HG02759 (cell line): ENCODE results near the gene HDAC6.
"Not testable (repeated sequence)": the region's sequence is repeated elsewhere in the genome, so short reads cannot be mapped to it uniquely, and the experiment has no call there.

Experiments
- ATAC-seq: cut with Tn5 transposase; IDR thresholded peaks from one replicate; pipeline ENCODE4 v1.9.1; 2021; ENCODE audit warnings: mild to moderate bottlenecking, moderate library complexity; ENCODE audit not compliant: unreplicated experiment

Gene HDAC6

DNA sequence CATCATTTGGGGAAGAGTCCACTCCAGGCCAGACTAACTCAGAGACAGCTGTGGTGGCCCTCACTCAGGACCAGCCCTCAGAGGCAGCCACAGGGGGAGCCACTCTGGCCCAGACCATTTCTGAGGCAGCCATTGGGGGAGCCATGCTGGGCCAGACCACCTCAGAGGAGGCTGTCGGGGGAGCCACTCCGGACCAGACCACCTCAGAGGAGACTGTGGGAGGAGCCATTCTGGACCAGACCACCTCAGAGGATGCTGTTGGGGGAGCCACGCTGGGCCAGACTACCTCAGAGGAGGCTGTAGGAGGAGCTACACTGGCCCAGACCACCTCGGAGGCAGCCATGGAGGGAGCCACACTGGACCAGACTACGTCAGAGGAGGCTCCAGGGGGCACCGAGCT lies 21.2 kb downstream of the HDAC6 start:
- no peak for ATAC-seq

DNA sequence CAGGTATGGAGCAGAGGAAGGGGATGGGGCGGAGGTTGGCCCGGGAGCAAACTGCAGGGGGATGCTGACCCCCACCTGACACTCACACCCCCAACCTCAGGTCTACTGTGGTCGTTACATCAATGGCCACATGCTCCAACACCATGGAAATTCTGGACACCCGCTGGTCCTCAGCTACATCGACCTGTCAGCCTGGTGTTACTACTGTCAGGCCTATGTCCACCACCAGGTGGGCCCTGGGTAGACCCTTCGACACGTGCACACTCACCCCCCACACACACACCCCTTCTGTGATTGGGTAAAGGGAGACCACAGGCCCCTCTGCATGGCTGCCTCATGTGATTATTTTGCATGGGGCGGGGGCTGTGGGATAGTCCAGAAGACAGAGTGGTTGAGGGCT lies 22.2 kb downstream of the HDAC6 start:
- ATAC-seq: no peak

DNA sequence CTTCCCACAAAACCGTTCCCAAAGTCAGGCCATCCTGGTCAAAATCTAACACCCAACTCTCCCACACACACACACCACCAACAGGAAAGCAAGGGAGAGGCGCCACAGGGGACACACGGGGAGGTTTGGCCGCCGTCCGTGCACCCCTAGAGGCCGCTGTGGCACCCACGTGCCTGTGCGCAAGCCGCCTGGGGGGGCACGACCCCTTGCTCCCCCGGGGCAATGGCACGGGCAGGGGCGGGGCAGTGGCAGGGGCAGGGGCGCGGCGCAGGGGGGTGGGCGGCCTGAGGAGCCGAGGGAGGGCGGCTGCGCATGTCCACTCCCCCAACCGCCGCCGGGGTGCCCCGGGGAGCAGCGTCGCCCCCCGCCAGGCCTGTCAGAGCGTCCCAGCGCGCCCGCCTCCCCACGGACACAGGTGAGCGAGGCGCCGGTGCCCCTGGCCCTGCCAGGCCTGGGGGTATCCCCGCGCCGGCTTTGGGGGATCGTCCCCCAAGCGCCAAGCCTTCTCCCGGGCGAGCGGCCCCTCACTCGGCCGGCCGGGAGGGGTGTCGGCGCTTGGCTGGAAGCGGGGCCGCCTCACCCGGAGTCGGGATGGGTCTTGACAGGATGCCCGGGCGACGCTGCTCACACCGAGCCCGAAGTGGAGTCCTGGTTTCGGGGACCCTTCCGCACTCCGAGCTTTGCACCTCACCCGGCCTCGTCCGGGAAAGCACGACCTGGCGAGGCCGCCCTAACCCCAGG lies 24.4 kb downstream of the HDAC6 start, which contains the start of gene ERAS:
ERAS (plus strand) TSS at position 379 of the 741 bp plus-strand sequence. CDS start 2,611 bp downstream, outside the sequence.
- ATAC-seq: no peak

DNA sequence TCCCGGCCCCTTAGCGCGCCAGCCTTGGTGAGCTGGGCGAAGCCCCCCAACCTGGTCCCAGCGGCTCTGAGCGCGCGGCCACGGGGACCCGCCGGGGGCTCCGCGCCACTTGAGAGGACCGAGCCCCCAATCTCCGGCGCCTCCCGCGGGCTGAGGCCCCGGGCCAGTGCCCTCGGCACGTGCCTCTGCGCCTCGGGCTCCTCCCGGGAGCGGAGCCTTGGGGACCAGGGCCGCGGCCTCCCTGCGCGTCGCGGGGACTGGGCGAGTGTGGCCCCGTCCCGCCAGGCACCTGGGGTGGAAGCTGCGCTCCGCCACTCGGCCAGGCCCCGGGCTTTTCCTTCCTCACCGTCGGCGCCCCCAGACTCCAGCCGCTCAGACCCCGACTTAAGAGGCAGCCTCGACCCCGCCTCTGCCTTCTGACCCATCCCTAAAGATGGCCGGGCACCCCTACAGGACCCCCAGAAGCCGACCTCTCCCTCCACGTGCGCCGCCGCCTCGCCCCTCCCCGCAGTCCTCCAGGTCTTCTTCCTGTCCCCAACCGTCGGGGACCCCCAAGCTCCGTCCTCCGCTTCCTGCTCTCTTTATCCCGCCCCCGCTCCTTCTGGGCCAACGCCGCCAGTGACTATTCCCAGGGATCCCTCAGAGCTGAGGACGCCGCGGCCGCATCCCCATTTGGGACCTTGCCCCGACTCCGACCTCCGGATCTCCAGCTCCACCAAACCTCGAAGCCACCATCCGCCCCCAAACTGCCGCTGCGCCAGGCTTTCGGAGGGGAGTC lies 25.2 kb downstream of the HDAC6 start:
- no peak for ATAC-seq

DNA sequence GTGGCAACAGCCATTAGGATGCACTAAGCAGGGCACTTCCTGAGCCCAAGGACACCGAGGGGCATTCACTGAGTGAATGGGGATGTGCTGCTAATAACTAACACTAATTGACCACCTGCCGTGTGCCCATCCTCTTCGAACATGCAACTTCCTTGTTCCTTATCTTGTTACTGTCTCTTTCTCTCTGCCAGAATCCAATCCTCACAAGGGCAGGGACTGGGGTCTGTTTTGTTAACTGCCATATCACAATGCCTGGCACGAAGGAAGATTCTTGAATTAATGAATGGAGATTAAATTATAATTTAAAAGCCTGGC lies 25.7 kb downstream of the HDAC6 start:
- ATAC-seq: no peak

DNA sequence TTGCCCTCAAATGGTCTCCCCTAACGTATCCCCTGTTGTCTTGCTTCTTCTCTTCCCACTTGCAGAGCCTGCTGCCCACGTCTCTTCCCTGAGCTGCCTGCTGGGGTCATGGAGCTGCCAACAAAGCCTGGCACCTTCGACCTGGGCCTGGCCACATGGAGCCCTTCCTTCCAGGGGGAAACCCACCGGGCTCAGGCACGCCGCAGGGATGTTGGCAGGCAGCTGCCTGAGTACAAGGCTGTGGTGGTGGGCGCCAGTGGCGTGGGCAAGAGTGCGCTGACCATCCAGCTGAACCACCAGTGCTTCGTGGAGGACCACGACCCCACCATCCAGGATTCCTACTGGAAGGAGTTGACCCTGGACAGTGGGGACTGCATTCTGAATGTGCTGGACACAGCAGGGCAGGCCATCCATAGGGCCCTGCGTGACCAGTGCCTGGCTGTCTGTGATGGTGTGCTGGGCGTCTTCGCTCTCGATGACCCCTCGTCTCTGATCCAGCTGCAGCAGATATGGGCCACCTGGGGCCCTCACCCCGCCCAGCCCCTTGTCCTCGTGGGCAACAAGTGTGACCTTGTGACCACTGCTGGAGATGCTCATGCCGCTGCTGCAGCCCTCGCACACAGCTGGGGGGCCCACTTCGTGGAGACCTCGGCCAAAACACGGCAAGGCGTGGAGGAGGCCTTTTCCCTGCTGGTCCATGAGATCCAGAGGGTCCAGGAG lies 27.3 kb downstream of the HDAC6 start:
- ATAC-seq: no peak

DNA sequence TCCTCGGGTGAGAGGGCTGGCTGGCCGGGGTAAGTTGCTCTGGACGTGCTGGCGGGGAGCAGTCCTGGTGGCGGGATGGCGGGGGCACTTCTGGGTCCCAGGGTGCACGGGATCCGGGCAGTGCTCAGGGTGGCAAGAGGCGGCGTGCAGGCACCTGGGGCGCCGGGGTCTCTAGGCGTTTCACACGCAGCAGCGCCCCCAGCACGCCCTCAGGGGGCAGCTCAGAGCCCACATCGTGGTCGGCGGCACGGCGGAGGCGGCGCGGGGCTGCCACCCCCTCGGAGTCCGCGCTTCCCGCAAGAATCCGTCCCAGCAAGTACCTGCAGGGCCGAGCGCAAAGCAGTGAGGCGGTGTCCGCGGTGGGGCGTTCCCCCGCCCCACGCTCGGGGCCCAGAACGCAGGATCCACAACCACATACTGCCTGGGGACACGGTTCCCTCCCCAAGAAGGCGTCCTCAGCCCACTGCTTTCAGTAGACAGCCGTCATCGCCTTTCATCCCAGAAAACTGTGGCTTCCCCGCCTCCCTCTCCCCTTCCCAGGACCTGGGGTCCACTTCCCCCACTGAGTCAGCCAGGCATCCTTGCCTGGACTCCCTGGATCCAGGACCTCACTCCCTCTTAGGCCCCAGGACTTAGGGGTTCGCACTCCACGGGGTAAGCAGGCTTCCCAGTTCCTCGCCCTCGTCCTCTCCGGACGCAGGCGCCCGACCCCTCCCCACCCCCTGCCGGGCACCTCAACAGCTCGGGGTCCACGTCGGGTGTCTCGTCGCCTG lies 29.5 kb downstream of the HDAC6 start:
- ATAC-seq: no peak

DNA sequence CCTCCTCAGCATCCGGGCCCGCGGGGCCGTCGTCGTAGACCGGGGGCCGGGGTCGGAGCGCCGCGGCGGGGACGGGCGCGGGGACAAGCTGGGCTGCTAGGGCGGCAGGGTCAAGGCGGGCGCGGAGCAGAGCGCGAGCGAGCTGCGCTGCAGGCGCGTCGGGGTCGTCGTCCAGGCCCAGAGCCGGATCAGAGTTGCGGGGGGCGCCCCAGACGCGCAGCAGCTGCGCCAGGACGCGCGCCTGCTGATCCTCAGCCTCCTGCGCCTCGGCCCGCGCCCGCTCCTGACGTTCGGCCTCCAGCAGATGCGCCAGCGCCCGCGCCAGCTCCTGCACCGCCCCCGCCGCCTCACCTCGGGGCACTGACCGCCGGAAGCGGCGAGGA lies 30.0 kb downstream of the HDAC6 start:
- no peak for ATAC-seq

DNA sequence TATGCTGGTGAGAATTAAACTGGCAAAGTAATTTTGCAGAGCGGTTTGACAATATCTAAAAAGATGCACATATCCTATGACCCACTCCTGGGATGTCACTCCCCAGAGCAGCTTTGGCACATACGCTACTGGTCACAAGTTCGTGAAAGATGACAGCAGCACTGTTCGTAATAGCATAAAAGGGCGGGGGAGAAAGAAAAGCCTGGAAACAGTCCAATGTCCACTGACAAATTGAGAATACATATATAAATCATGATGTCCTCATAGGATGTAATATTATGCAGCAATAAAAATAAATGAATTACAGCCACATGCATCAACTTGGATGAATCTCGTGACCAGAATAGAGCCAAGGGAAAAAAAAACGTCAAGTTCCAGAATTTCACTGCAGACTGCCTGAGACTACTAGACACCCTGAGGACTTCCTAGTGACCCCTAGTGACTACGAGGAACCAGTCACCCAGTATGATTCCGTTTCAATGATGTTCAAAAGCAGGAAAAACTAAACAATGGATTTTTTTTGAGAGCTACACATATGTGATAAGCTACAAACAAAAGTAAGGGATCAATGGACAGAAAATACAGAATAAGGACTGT lies 31.8 kb downstream of the HDAC6 start:
- no peak for ATAC-seq

DNA sequence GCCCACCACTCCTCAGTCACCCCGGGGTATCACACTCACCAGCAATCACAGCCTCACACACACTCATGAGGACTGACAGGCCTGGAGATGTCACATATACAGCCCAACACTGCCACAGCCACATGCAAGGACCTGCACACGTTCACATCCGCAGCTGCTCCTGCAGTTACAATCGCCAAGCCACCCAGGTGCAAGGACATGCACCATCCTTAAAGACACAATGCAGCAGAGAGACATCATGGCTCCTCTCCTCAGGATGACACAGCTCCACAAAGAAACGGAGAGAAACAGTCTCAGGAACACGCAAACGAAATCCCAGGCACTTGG lies 32.5 kb downstream of the HDAC6 start:
- ATAC-seq: no peak

DNA sequence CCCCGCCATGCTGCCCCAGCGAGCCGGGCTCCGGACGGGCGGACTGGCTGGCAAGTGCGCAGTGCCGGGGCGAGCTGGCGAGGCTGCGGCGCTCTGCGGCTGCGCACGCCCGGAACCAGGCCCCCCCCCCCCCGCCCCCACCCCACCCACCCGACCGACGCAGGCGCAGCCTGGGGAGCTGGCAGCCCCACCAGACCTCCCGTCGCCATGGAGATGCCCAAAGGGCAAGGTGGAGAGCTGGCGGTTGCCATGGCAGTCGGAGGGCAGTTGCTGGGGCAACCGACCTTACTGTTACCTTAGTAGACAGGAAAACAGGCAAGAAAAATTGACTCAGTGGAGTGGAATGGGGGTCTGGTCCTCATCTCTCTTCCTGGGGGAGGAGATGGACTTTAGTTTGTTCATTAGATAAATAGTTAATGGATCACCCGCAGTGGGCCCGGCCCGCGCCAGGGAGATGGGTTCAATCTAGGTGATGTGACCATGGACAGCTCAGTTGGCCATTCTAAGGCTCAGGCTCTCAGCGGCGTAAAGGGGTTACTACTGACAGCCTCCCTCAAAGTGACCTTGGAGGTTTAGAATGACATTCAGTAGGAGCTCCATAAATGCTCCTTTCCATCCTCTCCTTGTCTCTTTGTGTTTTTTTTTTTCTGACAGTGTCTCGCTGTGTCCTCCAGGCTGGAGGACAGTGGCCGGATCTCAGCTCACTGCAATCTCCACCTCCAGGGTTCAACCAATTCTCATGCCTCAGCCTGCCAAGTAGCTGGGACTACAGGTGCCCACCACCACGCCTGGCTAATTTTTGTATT lies 33.9 kb downstream of the HDAC6 start, which contains the start of gene PCSK1N:
PCSK1N (minus strand) TSS at position 87 of the 806 bp plus-strand sequence; CDS start at position 9, 78 bp downstream.
- ATAC-seq: no peak

DNA sequence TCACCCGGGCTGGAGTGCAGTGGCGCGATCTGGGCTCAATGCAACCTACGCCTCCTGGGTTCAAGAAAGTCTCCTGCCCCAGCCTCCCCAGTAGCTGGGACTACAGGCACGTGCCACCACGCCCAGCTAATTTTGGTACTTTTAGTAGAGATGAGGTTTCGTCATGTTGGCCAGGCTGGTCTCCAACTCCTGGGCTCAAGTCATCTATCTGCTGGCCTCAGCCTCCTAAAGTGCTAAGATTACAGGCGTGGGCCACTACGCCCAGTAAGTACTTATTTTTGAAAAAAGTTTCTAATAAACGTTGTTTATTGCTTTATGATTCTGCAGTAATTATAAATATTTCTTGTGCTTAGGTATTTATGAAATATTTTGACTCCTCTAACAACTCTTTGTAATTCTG lies 37.8 kb downstream of the HDAC6 start:
- no peak for ATAC-seq

DNA sequence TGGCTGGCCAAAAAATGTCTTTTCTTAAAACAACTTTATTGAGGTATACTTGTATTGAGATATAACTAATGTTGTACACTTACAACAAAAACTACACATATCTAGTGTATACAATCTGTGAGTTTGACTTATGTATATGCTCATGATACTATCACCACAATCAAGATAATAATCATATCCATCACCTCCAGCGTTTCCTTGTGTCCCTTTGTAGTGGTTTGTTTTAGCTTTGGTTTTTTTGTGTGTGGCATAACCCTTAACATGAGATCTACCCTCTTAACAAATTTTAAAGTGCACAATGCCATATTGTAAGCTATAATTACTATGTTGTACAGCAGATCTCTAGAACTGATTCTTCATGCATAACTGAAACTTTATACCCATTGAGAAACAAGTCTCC lies 47.0 kb downstream of the HDAC6 start:
- no peak for ATAC-seq

DNA sequence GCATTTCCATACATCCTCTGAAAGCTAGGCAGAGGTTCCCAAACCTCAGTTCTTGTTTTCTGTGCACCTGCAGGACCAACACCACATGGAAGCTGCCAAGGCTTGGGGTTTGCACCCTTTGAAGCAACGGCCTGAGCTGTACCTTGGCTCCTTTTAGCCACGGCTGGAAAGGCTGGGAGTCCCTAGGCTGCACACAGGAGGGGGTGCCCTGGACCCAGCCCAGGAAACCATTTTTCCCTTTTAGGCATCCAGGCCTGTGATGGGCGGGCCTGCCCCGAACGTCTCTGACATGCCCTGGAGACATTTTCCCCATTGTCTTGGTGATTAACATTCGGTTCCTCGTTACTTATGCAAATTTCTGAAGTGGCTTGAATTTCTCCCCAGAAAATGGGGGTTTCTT lies 51.0 kb downstream of the HDAC6 start:
- no peak for ATAC-seq

DNA sequence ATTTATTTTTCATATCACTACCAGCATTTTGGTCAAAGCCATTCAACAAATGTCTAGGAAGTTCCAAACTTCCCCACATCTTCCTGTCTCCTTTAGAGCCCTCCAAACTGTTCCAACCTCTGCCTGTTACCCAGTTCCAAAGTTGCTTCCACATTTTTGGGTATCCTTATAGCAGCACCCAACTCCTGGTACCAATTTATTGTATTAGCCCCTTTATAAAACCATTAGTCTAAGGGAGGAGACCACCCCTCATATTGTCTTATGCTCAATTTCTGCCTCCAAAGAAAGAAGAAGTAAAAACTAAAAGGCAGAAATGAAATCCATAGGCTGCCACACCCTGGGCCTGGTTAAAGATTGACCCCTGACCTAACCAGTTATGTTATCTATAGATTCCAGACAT lies 51.6 kb downstream of the HDAC6 start:
- not testable (repeated sequence) for ATAC-seq

DNA sequence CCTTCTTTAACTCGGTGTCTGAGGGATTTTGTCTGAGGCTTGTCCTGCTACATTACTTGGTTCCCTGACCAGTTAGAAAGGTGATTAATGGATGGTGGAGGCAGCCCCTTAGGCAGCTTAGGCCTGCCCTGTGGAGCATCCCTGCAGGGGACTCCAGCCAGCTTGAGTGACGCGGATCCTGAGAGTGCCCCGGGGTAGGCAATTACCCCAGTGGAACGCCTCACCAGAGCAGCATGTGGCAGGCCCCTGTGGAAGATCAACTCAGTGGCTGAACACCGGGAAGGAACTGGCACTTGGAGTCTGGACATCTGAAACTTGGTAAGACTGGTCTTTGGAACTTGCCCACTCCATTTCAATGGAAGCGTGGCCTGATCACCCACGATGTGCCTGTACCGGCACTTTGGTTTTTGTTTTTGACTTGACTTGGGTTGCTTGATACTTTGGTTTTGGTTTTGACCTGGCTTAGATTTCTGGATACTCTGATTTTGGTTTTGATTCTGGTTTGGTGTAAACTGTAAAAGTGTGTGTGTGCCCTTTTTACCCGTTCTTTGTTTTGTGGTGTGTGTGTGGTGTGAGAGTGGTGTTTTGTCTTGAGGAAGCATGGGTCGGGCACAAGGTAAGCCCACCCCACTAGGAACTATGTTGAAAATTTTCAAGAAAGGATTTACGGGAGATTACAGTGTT lies 52.4 kb downstream of the HDAC6 start:
- ATAC-seq: not testable (repeated sequence)

DNA sequence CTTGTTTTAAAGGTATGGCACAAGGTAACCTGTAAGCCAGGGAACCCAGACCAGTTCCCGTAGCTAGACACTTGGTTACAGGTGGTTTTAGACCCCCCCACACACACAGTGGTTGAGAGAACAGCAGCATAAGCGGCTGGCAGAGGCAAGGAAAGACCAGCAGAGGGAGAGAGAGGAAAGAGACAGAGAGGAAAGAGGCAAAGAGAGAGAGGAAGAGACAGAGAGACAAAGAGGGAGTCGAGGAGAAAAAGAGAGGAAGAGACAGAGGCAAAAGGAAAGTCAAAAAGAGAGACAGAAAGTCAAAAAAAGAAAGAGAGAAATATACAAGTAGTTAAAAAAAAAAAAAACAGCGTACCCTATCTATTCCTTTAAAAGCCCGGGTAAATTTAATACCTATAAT lies 53.0 kb downstream of the HDAC6 start:
- ATAC-seq: no peak

DNA sequence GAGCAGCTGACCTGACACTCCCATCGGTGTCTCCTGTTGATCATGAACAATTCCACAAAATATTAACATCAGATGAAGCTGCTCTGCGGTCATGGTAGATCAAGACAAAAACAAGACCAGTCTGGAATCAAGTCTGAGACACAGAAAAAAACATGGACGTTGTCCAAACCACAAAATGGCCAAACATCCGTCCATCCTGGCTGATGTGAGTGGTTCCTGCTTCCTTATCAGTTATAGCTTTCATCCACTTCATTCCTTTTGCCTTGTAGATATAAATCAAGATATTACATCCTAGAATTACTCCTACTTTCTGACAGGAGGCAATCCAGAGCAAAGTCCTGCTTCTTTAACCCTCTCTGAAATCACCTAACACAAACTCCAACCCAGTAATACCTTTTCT lies 62.3 kb downstream of the HDAC6 start:
- ATAC-seq: no peak

DNA sequence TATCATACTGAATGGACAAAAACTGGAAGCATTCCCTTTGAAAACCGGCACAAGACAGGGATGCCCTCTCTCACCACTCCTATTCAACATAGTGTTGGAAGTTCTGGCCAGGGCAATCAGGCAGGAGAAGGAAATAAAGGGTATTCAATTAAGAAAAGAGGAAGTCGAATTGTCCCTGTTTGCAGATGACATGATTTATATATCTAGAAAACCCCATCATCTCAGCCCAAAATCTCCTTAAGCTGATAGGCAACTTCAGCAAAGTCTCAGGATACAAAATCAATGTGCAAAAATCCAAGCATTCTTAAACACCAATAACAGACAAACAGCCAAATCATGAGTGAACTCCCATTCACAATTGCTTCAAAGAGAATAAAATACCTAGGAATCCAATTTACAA lies 70.2 kb downstream of the HDAC6 start:
- not testable (repeated sequence) for ATAC-seq
